ENCODE results near the gene FBXO41.

The FBXO41 gene

GRCh38 chr2:73214120-73215035 lies 69.9 kb downstream of the FBXO41 start, which contains the start of gene SMYD5:
TSS of gene SMYD5 (plus strand) at chr2:73214245. CDS start at chr2:73214267, 22 bp downstream.
- DNase-seq (ENCODE audit: low spot score): peak; percentile 92

GRCh38 chr2:73212448-73213176 lies 71.7 kb downstream of the FBXO41 start:
- DNase-seq (ENCODE audit: low spot score): peak; percentile 69

- no peak for DNase-seq (ENCODE audit: low spot score)
Measured at GRCh38 chr2:73212098-73212447, 72.2 kb downstream of the FBXO41 start.

- no peak for DNase-seq (ENCODE audit: low spot score)
Measured at GRCh38 chr2:73210696-73211095, 73.6 kb downstream of the FBXO41 start.

GRCh38 chr2:73210019-73210418 lies 74.3 kb downstream of the FBXO41 start:
- DNase-seq (ENCODE audit: low spot score): no peak

GRCh38 chr2:73208258-73208657 lies 76.0 kb downstream of the FBXO41 start:
- no peak for DNase-seq (ENCODE audit: low spot score)

GRCh38 chr2:73205611-73206010 lies 78.7 kb downstream of the FBXO41 start:
- no peak for DNase-seq (ENCODE audit: low spot score)
